SH-SY5Y (cell line): ENCODE measurements around the gene COL25A1.

Experiments used
- GATA2 ChIP-seq: IDR thresholded peaks from 2 replicates; pipeline ENCODE4 v1.6.1; 2011; ENCODE audit warnings: mild to moderate bottlenecking, low read depth, low read length
- GATA3 ChIP-seq: IDR thresholded peaks from 2 replicates; pipeline ENCODE4 v1.6.1; 2011; ENCODE audit warnings: low read depth, mild to moderate bottlenecking, low read length, moderate library complexity

GRCh38 chr4:109128589-109128988 lies 173.9 kb downstream of the COL25A1 start:
- TF ChIP-seq GATA2: no peak
- no peak for TF ChIP-seq GATA3
